Mesodermal cell (in vitro differentiated cells): ENCODE data around the gene PRRX2.

Experiments
- H3K27ac ChIP-seq: 2 replicates; pipeline ENCODE4 v1.7.0; 2013; ENCODE audit warnings: mild to moderate bottlenecking, low read depth, low read length, moderate library complexity; ENCODE audit not compliant: severe bottlenecking
- H3K36me3 ChIP-seq: 2 replicates; pipeline ENCODE4 v1.7.1; 2013; ENCODE audit warnings: mild to moderate bottlenecking, low read length, moderate library complexity; ENCODE audit not compliant: control insufficient read depth, insufficient read depth
- H3K4me1 ChIP-seq: one replicate; pipeline ENCODE4 v1.7.1; 2013; ENCODE audit warnings: mild to moderate bottlenecking, low read length; ENCODE audit not compliant: insufficient read depth, control insufficient read depth, poor library complexity, severe bottlenecking
- H3K4me3 ChIP-seq: 2 replicates; pipeline ENCODE4 v1.7.0; 2013; ENCODE audit warnings: low read length, control low read depth, mild to moderate bottlenecking; ENCODE audit not compliant: insufficient read depth, poor library complexity, severe bottlenecking; ENCODE audit errors: extremely low read depth
- H3K9me3 ChIP-seq: 2 replicates; pipeline ENCODE4 v1.7.1; 2013; ENCODE audit warnings: mild to moderate bottlenecking, low read length, moderate library complexity; ENCODE audit not compliant: control insufficient read depth
- WGBS, 2 experiments: methylation state at CpG; one replicate each; pipeline ENCODE4 v1.1.5; 2013; ENCODE audit warnings: missing lambda C conversion rate in 2 of 2; ENCODE audit not compliant: insufficient coverage in 2 of 2; 5-methylcytosine and 5-hydroxymethylcytosine counted together

The PRRX2 gene

GRCh38 chr9:129708793-129709192 is 43.3 kb downstream of the PRRX2 start:
- Histone ChIP-seq H3K9me3 (no peaks in the 10 kb centered on the region), H3K27ac (peak overlapping the region; percentile 49)
- 82 to 84% methylated on average over 5 of the region's 6 CpGs for WGBS, 2 experiments

GRCh38 chr9:129709438-129710168 is 44.2 kb downstream of the PRRX2 start:
- whole genome bisulfite sequencing, 2 experiments: 90 to 91% methylated on average over 8 to 13 of the region's 17 CpGs
- Histone ChIP-seq H3K36me3 (no peaks in the 10 kb centered on the region), H3K4me3 (no peak overlapping the region), H3K4me1 (peaks cover 13% of the 10 kb centered on the region), H3K9me3 (no peaks in the 10 kb centered on the region), H3K27ac (peak overlapping the region; percentile 29)

More at GRCh38 chr9:129708793-129709192, 43.3 kb downstream of the PRRX2 start:
- H3K4me1 ChIP-seq: peaks cover 13% of the 10 kb centered on the region
- H3K4me3 ChIP-seq: no peak overlapping the region
- H3K36me3 ChIP-seq: no peaks in the 10 kb centered on the region

DNA sequence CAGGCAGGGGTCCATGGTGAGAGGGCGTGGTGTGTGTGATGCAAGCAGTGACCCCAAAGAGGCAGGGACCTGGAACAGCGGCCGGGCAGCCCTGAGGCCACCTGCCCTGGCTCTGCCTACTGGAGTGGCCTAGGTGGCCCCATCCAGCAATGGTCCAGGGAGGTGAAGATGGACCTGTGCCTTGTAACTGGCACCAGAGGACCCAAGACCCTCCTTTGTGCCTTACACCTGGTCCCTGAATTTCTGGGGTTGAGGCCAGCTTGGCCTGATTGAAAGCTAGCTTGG is 44.7 kb downstream of the PRRX2 start:
- 95 to 97% methylated on average over 3 of the region's 3 CpGs for WGBS, 2 experiments
- Histone ChIP-seq H3K4me3 (no peak overlapping the region), H3K4me1 (peaks cover 13% of the 10 kb centered on the region), H3K9me3 (no peaks in the 10 kb centered on the region), H3K36me3 (no peaks in the 10 kb centered on the region), H3K27ac (no peak overlapping the region)

GRCh38 chr9:129712634-129713401 is 47.4 kb downstream of the PRRX2 start:
- Histone ChIP-seq H3K27ac (peak overlapping the region; percentile 63), H3K4me3 (no peak overlapping the region), H3K9me3 (no peaks in the 10 kb centered on the region), H3K36me3 (no peaks in the 10 kb centered on the region), H3K4me1 (peaks cover 13% of the 10 kb centered on the region)
- 80 to 87% methylated on average over 23 to 26 of the region's 26 CpGs for WGBS, 2 experiments

DNA sequence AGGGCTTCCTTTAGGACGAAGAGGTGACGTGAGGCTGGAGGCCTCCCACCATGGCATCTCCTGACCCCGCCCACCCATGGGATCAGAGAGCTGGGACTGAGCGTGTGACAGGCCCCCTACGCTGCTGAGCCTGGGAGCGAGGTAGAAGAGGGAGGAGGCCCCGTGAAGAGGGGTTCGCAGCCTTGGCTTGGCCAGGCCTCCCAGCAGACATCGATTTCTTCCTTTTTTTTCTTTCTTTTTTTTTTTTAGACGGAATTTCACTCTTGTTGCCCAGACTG is 47.9 kb downstream of the PRRX2 start:
- no peak overlapping the region for H3K4me3 ChIP-seq
- H3K36me3 ChIP-seq: no peaks in the 10 kb centered on the region
- 92 to 94% methylated on average over 8 to 9 of the region's 10 CpGs for WGBS, 2 experiments
- H3K9me3 ChIP-seq: no peaks in the 10 kb centered on the region
- H3K4me1 ChIP-seq: peaks cover 13% of the 10 kb centered on the region
- H3K27ac ChIP-seq: no peak overlapping the region

- Histone ChIP-seq H3K27ac (no peak overlapping the region), H3K9me3 (no peaks in the 10 kb centered on the region), H3K4me1 (peaks cover 13% of the 10 kb centered on the region), H3K4me3 (no peak overlapping the region), H3K36me3 (no peaks in the 10 kb centered on the region)
- 96 to 97% methylated on average over 9 to 10 of the region's 15 CpGs for WGBS, 2 experiments
Measured at GRCh38 chr9:129714511-129715061, 49.1 kb downstream of the PRRX2 start.

GRCh38 chr9:129716091-129716490 is 50.6 kb downstream of the PRRX2 start:
- no peaks in the 10 kb centered on the region for H3K36me3 ChIP-seq
- H3K4me1 ChIP-seq: peaks cover 13% of the 10 kb centered on the region
- 92 to 94% methylated on average over 2 to 3 of the region's 5 CpGs for WGBS, 2 experiments
- H3K9me3 ChIP-seq: no peaks in the 10 kb centered on the region
- H3K27ac ChIP-seq: no peak overlapping the region
- no peak overlapping the region for H3K4me3 ChIP-seq

GRCh38 chr9:129717991-129718390 is 52.5 kb downstream of the PRRX2 start:
- Histone ChIP-seq H3K9me3 (no peaks in the 10 kb centered on the region), H3K4me1 (no peaks in the 10 kb centered on the region), H3K36me3 (no peaks in the 10 kb centered on the region), H3K27ac (no peak overlapping the region), H3K4me3 (no peak overlapping the region)
- 78 to 91% methylated on average over 4 to 5 of the region's 5 CpGs for WGBS, 2 experiments

DNA sequence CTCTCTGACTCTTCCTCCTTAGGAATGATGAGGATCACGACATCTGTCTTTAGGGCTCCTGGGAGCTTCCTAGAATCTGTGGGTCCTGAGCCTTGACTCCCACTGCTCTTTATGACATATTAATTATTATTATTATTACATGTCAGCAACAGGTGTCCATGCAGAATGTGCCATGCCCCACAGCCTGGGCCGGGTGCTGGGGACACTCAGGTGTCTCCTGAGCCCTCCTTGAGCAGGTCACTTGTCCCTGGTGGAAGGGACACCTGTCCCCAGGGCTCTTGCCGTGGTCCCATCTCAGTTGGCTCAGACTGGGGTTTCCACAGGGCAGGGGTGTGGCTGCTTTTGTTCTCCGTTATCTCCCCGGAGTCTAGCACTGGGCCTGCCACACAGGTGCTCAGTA is 53.2 kb downstream of the PRRX2 start:
- Histone ChIP-seq H3K4me1 (no peaks in the 10 kb centered on the region), H3K36me3 (no peaks in the 10 kb centered on the region), H3K9me3 (no peaks in the 10 kb centered on the region), H3K4me3 (no peak overlapping the region), H3K27ac (no peak overlapping the region)
- WGBS, 2 experiments: 87 to 90% methylated on average over 2 to 3 of the region's 5 CpGs

GRCh38 chr9:129719135-129719534 is 53.7 kb downstream of the PRRX2 start:
- H3K9me3 ChIP-seq: no peaks in the 10 kb centered on the region
- no peak overlapping the region for H3K27ac ChIP-seq
- H3K4me3 ChIP-seq: no peak overlapping the region
- no peaks in the 10 kb centered on the region for H3K36me3 ChIP-seq
- WGBS, 2 experiments: 91 to 93% methylated on average over 32 to 36 of the region's 38 CpGs
- H3K4me1 ChIP-seq: no peaks in the 10 kb centered on the region
